HUES48 (cell line): ENCODE measurements around the gene FRMPD1.
A peak's percentile ranks its signal among the peaks of the same experiment; 100 is the strongest.

Experiments
- H3K27ac ChIP-seq: one replicate; pipeline ENCODE4 v1.7.0; 2013; ENCODE audit warnings: low read depth, low read length, inconsistent platforms
- H3K27me3 ChIP-seq: 2 replicates; pipeline ENCODE4 v1.6.1; 2013; ENCODE audit warnings: mild to moderate bottlenecking, low read length; ENCODE audit not compliant: control insufficient read depth, insufficient read depth
- H3K36me3 ChIP-seq: 2 replicates; pipeline ENCODE4 v1.6.1; 2013; ENCODE audit warnings: low read length; ENCODE audit not compliant: control insufficient read depth, insufficient read depth
- H3K4me1 ChIP-seq: 2 replicates; pipeline ENCODE4 v1.6.1; 2013; ENCODE audit warnings: mild to moderate bottlenecking, low read length; ENCODE audit not compliant: control insufficient read depth, insufficient read depth
- H3K4me3 ChIP-seq: 2 replicates; pipeline ENCODE4 v1.5.1; 2013; ENCODE audit warnings: mild to moderate bottlenecking, low read depth, low read length
- H3K9ac ChIP-seq: 2 replicates; pipeline ENCODE4 v1.6.1; 2013; ENCODE audit warnings: mild to moderate bottlenecking, low read depth, low read length, moderate library complexity
- H3K9me3 ChIP-seq: 2 replicates; pipeline ENCODE4 v1.6.1; 2013; ENCODE audit warnings: low read length; ENCODE audit not compliant: control insufficient read depth, insufficient read depth

The FRMPD1 gene

GRCh38 chr9:37784616-37785483 is 134.1 kb downstream of the FRMPD1 start, which contains the start of gene EXOSC3:
TSS of gene EXOSC3 (minus strand) at chr9:37785064. CDS start at chr9:37785044, 20 bp downstream.
- H3K27me3 ChIP-seq = no peaks in the 10 kb centered on the region
- peak within 1 kb of the TSS; percentile 90 for H3K27ac ChIP-seq
- peaks cover 42% of the 10 kb centered on the region for H3K36me3 ChIP-seq
- peaks cover 5% of the 10 kb centered on the region for H3K4me1 ChIP-seq
- H3K9me3 ChIP-seq = no peaks in the 10 kb centered on the region
- H3K9ac ChIP-seq = peak within 1 kb of the TSS; percentile 92
- H3K4me3 ChIP-seq = peak within 1 kb of the TSS; percentile 99

GRCh38 chr9:37787059-37787458 is 136.3 kb downstream of the FRMPD1 start:
- Histone ChIP-seq H3K27ac (no peak overlapping the region), H3K36me3 (peaks cover 20% of the 10 kb centered on the region), H3K27me3 (no peaks in the 10 kb centered on the region), H3K4me3 (no peak overlapping the region), H3K9me3 (no peaks in the 10 kb centered on the region), H3K9ac (no peak overlapping the region), H3K4me1 (peaks cover 5% of the 10 kb centered on the region)

- H3K4me3 ChIP-seq = no peak overlapping the region
- peaks cover 5% of the 10 kb centered on the region for H3K4me1 ChIP-seq
- H3K27me3 ChIP-seq = no peaks in the 10 kb centered on the region
- H3K9ac ChIP-seq = no peak overlapping the region
- H3K27ac ChIP-seq = no peak overlapping the region
- no peaks in the 10 kb centered on the region for H3K9me3 ChIP-seq
- H3K36me3 ChIP-seq = peaks cover 8% of the 10 kb centered on the region
These were observed 137.6 kb downstream of the FRMPD1 start for GRCh38 chr9:37788332-37788731.

GRCh38 chr9:37790096-37790495 is 139.3 kb downstream of the FRMPD1 start:
- no peaks in the 10 kb centered on the region for H3K27me3 ChIP-seq
- H3K9ac ChIP-seq = no peak overlapping the region
- no peaks in the 10 kb centered on the region for H3K36me3 ChIP-seq
- H3K9me3 ChIP-seq = no peaks in the 10 kb centered on the region
- H3K4me1 ChIP-seq = no peaks in the 10 kb centered on the region
- no peak overlapping the region for H3K4me3 ChIP-seq
- no peak overlapping the region for H3K27ac ChIP-seq

GRCh38 chr9:37792122-37792521 is 141.4 kb downstream of the FRMPD1 start:
- H3K4me3 ChIP-seq = no peak overlapping the region
- H3K4me1 ChIP-seq = no peaks in the 10 kb centered on the region
- no peaks in the 10 kb centered on the region for H3K36me3 ChIP-seq
- H3K9me3 ChIP-seq = no peaks in the 10 kb centered on the region
- H3K27me3 ChIP-seq = no peaks in the 10 kb centered on the region
- no peak overlapping the region for H3K27ac ChIP-seq
- H3K9ac ChIP-seq = no peak overlapping the region

- H3K27me3 ChIP-seq = no peaks in the 10 kb centered on the region
- H3K4me3 ChIP-seq = no peak overlapping the region
- no peaks in the 10 kb centered on the region for H3K36me3 ChIP-seq
- no peak overlapping the region for H3K27ac ChIP-seq
- H3K9me3 ChIP-seq = no peaks in the 10 kb centered on the region
- H3K4me1 ChIP-seq = no peaks in the 10 kb centered on the region; the same call in 1 of the 2 replicates
- no peak overlapping the region for H3K9ac ChIP-seq
These were observed 145.5 kb downstream of the FRMPD1 start for GRCh38 chr9:37796232-37796631.
